GM12873 (cell line): ENCODE results near the gene PLD1.

Experiments
- CTCF ChIP-seq: IDR thresholded peaks from 2 replicates; pipeline ENCODE4 v1.5.1; 2012; ENCODE audit warnings: low read depth, mild to moderate bottlenecking, moderate library complexity, low read length, control low read depth; ENCODE audit not compliant: insufficient read depth; ENCODE audit errors: missing control alignments

The PLD1 gene

GRCh38 chr3:171591070-171591469, 219.2 kb downstream of the PLD1 start:
- TF ChIP-seq CTCF, result no peak

GRCh38 chr3:171586274-171586673, 224.0 kb downstream of the PLD1 start:
- TF ChIP-seq CTCF, result no peak

- no peak for TF ChIP-seq CTCF
These were observed 225.2 kb downstream of the PLD1 start for GRCh38 chr3:171585039-171585438.

GRCh38 chr3:171584100-171584499, 226.2 kb downstream of the PLD1 start:
- TF ChIP-seq CTCF, result no peak

- no peak for TF ChIP-seq CTCF
These were observed 235.6 kb downstream of the PLD1 start for GRCh38 chr3:171574556-171575240.

GRCh38 chr3:171569571-171570132, 240.6 kb downstream of the PLD1 start:
- peak; percentile 13 for TF ChIP-seq CTCF

GRCh38 chr3:171568766-171569165, 241.5 kb downstream of the PLD1 start:
- TF ChIP-seq CTCF, result no peak
